Uterus (tissue), 4 donors: ENCODE results near the gene CDC73. TPM values are rescaled to one million over a fixed set of nuclear protein-coding genes. Genes with fewer than 3 reads are reported as not detected.

Experiments
- DNase-seq, 2 donors: peaks; one replicate each; pipeline ENCODE4 v3.0.0-alpha.2; 2019 to 2020
- H3K27ac ChIP-seq, 2 donors: fragments of 200-600 bp; sonication (generic); 1 replicate in 1 of 2; 2 replicates in 1 of 2; pipeline ENCODE4 v1.5.1; 2016 to 2018
- H3K27me3 ChIP-seq, 2 donors: fragments of 200-600 bp; sonication (generic); one replicate each; pipeline ENCODE4 v1.5.1; 2018 to 2019; ENCODE audit warnings: control low read depth in 1 of 2
- H3K36me3 ChIP-seq, 2 donors: fragments of 200-600 bp; sonication (generic); one replicate each; pipeline ENCODE4 v1.5.1; 2019; ENCODE audit warnings: control low read depth in 1 of 2
- H3K4me1 ChIP-seq, 2 donors: fragments of 200-600 bp; sonication (generic); one replicate each; pipeline ENCODE4 v1.5.1; 2018 to 2019; ENCODE audit warnings: control low read depth in 1 of 2
- H3K4me3 ChIP-seq, 2 donors: fragments of 200-600 bp; sonication (generic); 1 replicate in 1 of 2; 2 replicates in 1 of 2; pipeline ENCODE4 v1.5.1; 2018 to 2019; ENCODE audit warnings: mild to moderate bottlenecking in 1 of 2
- H3K9me3 ChIP-seq, 2 donors: fragments of 200-600 bp; sonication (generic); one replicate each; pipeline ENCODE4 v1.5.1; 2019; ENCODE audit warnings: control low read depth in 1 of 2
- POLR2A ChIP-seq, 2 donors: fragments of 450-650 bp; IDR thresholded peaks; one replicate each; pipeline ENCODE4 v1.6.1; 2016; ENCODE audit warnings: antibody characterized with exemption in 2 of 2, mild to moderate bottlenecking in 1 of 2, moderate library complexity in 1 of 2
- intact Hi-C: fragments of 100-400 bp; cut with DNase I; formaldehyde crosslinking; loops from one replicate; pipeline ENCODE4 v1.15.1; 2023; ENCODE audit warnings: low total_unique reads
- total RNA-seq, 4 donors: library from RNA; depleted of rRNA in 3 of 4; stranded (reverse); fragments of >200 nt in 3 of 4; gene quantifications; one replicate each; pipeline versions ENCODE4 v1.1.0 to v1.2.4, GENCODE V29; 2014 to 2023
- TF ChIP-seq, protein P1 (sequence below), 4 experiments: fragments of 200-600 bp in 2 of 4; fragments of 450-650 bp in 2 of 4; sonication (generic) in 2 of 4; IDR thresholded peaks; one replicate each; pipeline ENCODE4 v1.5.1; 2016 to 2019; ENCODE audit warnings: antibody characterized with exemption in 4 of 4, mild to moderate bottlenecking in 2 of 4, moderate library complexity in 1 of 4
- donor health status: DM: yes; HTN: yes; CAD: no.

The CDC73 gene
- total RNA-seq, 4 donors from 2014 or later, result 14.6 to 64.7 (median 56.0) TPM

DNA sequence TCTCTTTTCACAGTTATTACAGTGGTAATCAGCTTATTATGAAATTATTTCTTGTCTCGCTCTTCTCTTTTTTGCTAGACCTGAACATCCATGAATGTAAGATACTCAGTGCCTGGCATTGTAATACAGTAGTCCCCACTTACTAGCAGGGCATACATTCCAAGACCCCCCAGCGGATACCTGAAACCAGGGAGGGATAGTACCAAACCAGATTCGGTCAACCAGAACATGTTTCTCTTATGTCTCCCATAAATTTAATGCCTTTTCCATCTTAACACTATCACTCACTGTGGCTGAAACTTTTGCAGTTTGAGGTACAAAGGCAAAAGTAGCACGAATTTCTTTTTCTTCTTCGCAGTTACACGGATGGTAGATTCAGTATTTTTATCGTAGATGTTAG, 89.2 kb downstream of the CDC73 start:
- intact Hi-C loops, result no loop called here
- H3K4me3 ChIP-seq, result no peak overlapping the region
- no peak overlapping the region for H3K27ac ChIP-seq
- peaks cover 0 to 5% of the 10 kb centered on the region in 2 donors for H3K9me3 ChIP-seq
- H3K27me3 ChIP-seq, result no peaks in the 10 kb centered on the region
- no peaks in the 10 kb centered on the region for H3K36me3 ChIP-seq
- TF ChIP-seq, protein P1, sequence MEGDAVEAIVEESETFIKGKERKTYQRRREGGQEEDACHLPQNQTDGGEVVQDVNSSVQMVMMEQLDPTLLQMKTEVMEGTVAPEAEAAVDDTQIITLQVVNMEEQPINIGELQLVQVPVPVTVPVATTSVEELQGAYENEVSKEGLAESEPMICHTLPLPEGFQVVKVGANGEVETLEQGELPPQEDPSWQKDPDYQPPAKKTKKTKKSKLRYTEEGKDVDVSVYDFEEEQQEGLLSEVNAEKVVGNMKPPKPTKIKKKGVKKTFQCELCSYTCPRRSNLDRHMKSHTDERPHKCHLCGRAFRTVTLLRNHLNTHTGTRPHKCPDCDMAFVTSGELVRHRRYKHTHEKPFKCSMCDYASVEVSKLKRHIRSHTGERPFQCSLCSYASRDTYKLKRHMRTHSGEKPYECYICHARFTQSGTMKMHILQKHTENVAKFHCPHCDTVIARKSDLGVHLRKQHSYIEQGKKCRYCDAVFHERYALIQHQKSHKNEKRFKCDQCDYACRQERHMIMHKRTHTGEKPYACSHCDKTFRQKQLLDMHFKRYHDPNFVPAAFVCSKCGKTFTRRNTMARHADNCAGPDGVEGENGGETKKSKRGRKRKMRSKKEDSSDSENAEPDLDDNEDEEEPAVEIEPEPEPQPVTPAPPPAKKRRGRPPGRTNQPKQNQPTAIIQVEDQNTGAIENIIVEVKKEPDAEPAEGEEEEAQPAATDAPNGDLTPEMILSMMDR (IDR thresholded peaks at IDR 0.05), result no peak
- TF ChIP-seq POLR2A (IDR thresholded peaks at IDR 0.05), result no peak
- DNase-seq, result no peak
- no peaks in the 10 kb centered on the region for H3K4me1 ChIP-seq

DNA sequence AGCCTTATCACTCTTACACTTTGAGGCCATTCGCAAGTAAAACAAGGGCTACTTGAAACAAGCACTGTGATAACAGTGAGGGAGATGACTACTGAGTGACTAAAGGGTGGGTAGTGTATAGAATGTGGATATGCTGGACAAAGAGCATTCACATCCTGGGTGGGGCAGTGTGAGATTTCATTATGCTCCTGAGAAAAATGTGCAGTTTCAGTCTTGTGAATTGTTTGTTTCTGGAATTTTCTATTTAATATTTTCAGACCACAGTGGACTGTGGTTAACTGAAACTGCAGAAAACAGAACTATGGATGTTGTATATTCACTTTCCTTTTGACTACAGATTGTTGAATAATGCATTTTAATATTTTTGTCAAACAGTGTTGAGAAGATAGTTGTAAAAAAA, 89.7 kb downstream of the CDC73 start:
- Histone ChIP-seq H3K27ac (no peak overlapping the region), H3K9me3 (peaks cover 0 to 5% of the 10 kb centered on the region in 2 donors), H3K36me3 (no peaks in the 10 kb centered on the region), H3K4me3 (no peak overlapping the region), H3K27me3 (no peaks in the 10 kb centered on the region), H3K4me1 (no peaks in the 10 kb centered on the region)
- intact Hi-C loops, result no loop called here
- DNase-seq, result no peak
- TF ChIP-seq POLR2A (IDR thresholded peaks at IDR 0.05), result no peak

DNA sequence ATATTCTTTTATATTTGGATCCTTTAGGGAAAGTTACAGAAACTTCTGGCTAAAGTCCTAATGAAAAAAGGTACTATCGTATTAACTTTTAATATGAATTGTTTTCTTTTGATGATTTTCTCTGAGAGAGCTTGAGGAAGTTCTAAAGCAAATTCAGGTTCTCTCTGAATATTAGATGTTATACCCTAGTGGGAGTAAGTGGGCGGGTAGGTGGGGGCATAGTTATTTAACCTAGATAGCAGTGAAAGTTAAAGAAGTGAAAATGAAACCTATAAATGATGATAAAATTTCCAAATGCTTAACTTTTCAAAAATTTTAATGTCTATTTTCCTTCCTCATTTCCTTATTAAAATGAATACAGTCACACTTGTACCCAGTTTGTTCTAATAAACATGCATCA, 90.8 kb downstream of the CDC73 start:
- Histone ChIP-seq H3K9me3 (no peaks in the 10 kb centered on the region), H3K27ac (no peak overlapping the region), H3K4me1 (no peaks in the 10 kb centered on the region), H3K27me3 (no peaks in the 10 kb centered on the region), H3K36me3 (no peaks in the 10 kb centered on the region), H3K4me3 (no peak overlapping the region)
- TF ChIP-seq POLR2A (IDR thresholded peaks at IDR 0.05), result no peak
- TF ChIP-seq, protein P1 (IDR thresholded peaks at IDR 0.05), result no peak
- intact Hi-C loops, result no loop called here
- no peak for DNase-seq

DNA sequence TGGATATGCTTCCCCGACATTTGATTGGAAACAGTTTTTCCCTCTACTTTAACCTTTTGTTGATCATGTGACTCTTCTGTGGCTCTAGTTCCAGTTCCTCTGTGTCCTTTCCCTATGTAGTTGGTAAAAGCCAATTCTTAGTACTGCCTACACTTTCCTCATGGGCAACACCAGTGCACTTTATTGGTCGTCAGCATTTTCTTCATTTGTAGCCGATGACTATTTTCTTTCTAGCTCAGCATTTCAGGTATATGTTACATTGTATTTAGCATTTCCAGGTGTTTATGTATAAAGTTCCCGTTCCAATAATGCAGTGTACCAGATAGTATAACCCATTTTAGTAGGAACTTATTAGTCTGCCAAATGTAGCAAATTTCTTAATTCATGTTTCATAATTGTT, 92.2 kb downstream of the CDC73 start:
- H3K36me3 ChIP-seq, result no peaks in the 10 kb centered on the region
- H3K4me1 ChIP-seq, result no peaks in the 10 kb centered on the region
- TF ChIP-seq, protein P1 (IDR thresholded peaks at IDR 0.05), result no peak
- TF ChIP-seq POLR2A (IDR thresholded peaks at IDR 0.05), result no peak

DNA sequence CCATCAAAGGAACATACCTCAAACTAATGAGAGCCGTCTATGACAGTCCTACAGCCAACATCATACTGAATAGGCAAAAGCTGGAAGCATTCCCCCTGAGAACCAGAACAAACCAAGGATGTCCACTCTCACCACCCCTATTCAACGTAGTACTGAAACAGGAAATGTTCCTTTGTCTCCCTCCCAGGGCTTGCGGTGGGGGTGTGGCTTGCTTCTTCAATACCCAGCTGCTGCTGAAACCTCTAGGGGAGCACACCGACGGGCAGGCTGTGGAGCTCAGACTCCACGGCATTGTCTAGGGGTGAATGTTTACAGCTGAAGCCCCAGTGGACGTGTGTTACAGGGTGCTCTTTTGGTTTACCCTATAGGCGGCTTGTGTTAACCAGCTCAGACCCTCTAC, 95.1 kb downstream of the CDC73 start:
- Histone ChIP-seq H3K9me3 (no peaks in the 10 kb centered on the region), H3K27ac (no peak overlapping the region), H3K27me3 (no peaks in the 10 kb centered on the region), H3K4me1 (no peaks in the 10 kb centered on the region), H3K36me3 (no peaks in the 10 kb centered on the region), H3K4me3 (no peak overlapping the region)
- DNase-seq, result no peak
- TF ChIP-seq POLR2A (IDR thresholded peaks at IDR 0.05), result no peak
- TF ChIP-seq, protein P1 (IDR thresholded peaks at IDR 0.05), result no peak
- intact Hi-C loops, result no loop called here

More for the DNA sequence above, 92.2 kb downstream of the CDC73 start:
- Histone ChIP-seq H3K9me3 (no peaks in the 10 kb centered on the region), H3K27me3 (no peaks in the 10 kb centered on the region), H3K27ac (no peak overlapping the region), H3K4me3 (no peak overlapping the region)
- DNase-seq, result no peak
- intact Hi-C loops, result no loop called here

DNA sequence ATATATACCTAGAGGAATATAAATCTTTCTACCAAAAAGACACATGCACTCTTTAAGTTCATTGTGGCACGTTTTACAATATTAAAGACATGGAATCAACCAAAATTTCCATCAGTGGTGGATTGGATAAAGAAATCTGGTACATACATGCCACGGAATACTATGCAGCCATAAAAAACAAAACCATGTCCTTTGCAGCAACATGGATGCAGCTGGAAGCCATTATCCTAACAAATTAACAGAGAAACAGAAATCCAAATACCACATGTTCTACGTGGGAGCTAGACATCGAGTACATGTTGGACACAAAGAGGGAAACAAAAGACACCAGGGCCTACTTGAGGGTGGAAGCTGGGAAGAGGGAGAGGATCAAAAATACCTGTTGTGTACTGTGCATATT, 97.6 kb downstream of the CDC73 start:
- H3K9me3 ChIP-seq, result no peaks in the 10 kb centered on the region
- H3K4me3 ChIP-seq, result no peak overlapping the region
- TF ChIP-seq, protein P1 (IDR thresholded peaks at IDR 0.05), result no peak
- no peak for TF ChIP-seq POLR2A (IDR thresholded peaks at IDR 0.05)
- H3K27me3 ChIP-seq, result no peaks in the 10 kb centered on the region
- no peak for DNase-seq
- intact Hi-C loops, result no loop called here
- H3K27ac ChIP-seq, result no peak overlapping the region
- no peaks in the 10 kb centered on the region for H3K36me3 ChIP-seq
- no peaks in the 10 kb centered on the region for H3K4me1 ChIP-seq
